Neural progenitor cell (in vitro differentiated cells): ENCODE measurements around the gene TSPEAR. TPM values are rescaled to one million over a fixed set of nuclear protein-coding genes. Genes with fewer than 3 reads are reported as not detected.
A peak's percentile ranks its signal among the peaks of the same experiment; 100 is the strongest.
"Not testable (repeated sequence)": the region's sequence is repeated elsewhere in the genome, so short reads cannot be mapped to it uniquely, and the experiment has no call there.

ENCODE experiments used
- DNase-seq: peaks from one replicate; pipeline ENCODE4 v3.0.0-alpha.2; 2016; ENCODE audit warnings: low spot score
- H2AFZ ChIP-seq: fragments of 200-600 bp; sonication (generic); replicated peaks from 2 replicates; pipeline ENCODE4 v1.6.1; 2016; ENCODE audit warnings: antibody characterized with exemption
- H3F3A ChIP-seq: fragments of 200-600 bp; sonication (generic); 2 replicates; pipeline ENCODE4 v1.6.1; 2016; ENCODE audit warnings: antibody characterized with exemption, low read depth
- H3K27ac ChIP-seq: fragments of 200-600 bp; sonication (generic); 2 replicates; pipeline ENCODE4 v1.5.1; 2016; ENCODE audit warnings: mild to moderate bottlenecking
- H3K27me3 ChIP-seq: fragments of 200-600 bp; sonication (generic); 2 replicates; pipeline ENCODE4 v1.6.1; 2016; ENCODE audit warnings: mild to moderate bottlenecking, moderate library complexity
- H3K36me3 ChIP-seq: fragments of 200-600 bp; sonication (generic); 2 replicates; pipeline ENCODE4 v1.5.1; 2016
- H3K4me1 ChIP-seq: fragments of 200-600 bp; sonication (generic); 2 replicates; pipeline ENCODE4 v1.6.1; 2016; ENCODE audit warnings: mixed run types
- H3K4me2 ChIP-seq: fragments of 200-600 bp; sonication (generic); 2 replicates; pipeline ENCODE4 v1.6.1; 2016
- H3K4me3 ChIP-seq: fragments of 200-600 bp; sonication (generic); 2 replicates; pipeline ENCODE4 v1.5.1; 2016
- H3K79me2 ChIP-seq: fragments of 200-600 bp; sonication (generic); 2 replicates; pipeline ENCODE4 v1.6.1; 2016; ENCODE audit warnings: low read depth
- H3K9ac ChIP-seq: fragments of 200-600 bp; sonication (generic); 2 replicates; pipeline ENCODE4 v1.6.1; 2016
- H3K9me3 ChIP-seq: fragments of 200-600 bp; sonication (generic); 2 replicates; pipeline ENCODE4 v1.5.1; 2016; ENCODE audit warnings: low read depth
- H4K20me1 ChIP-seq: fragments of 200-600 bp; sonication (generic); 2 replicates; pipeline ENCODE4 v1.6.1; 2016; ENCODE audit warnings: low read depth
- H3K27ac Mint-ChIP-seq: 3 replicates; pipeline ENCODE4 v1.8.0; 2021; ENCODE audit warnings: mixed read lengths
- H3K27me3 Mint-ChIP-seq: 2 replicates; pipeline ENCODE4 v1.8.0; 2022; ENCODE audit warnings: low read depth, mild to moderate bottlenecking, inconsistent platforms, moderate library complexity, mixed read lengths; ENCODE audit not compliant: insufficient read depth
- H3K36me3 Mint-ChIP-seq: 3 replicates; pipeline ENCODE4 v1.8.0; 2021; ENCODE audit warnings: mixed read lengths
- H3K4me1 Mint-ChIP-seq: 3 replicates; pipeline ENCODE4 v1.8.0; 2021; ENCODE audit warnings: mixed read lengths
- H3K4me3 Mint-ChIP-seq: 3 replicates; pipeline ENCODE4 v1.8.0; 2021; ENCODE audit warnings: mild to moderate bottlenecking, moderate library complexity, mixed read lengths
- H3K9me3 Mint-ChIP-seq: 3 replicates; pipeline ENCODE4 v1.8.0; 2020; ENCODE audit warnings: mixed read lengths
- EZH2 ChIP-seq: fragments of 200-600 bp; sonication (generic); IDR thresholded peaks from 2 replicates; pipeline ENCODE4 v1.6.1; 2017; ENCODE audit warnings: antibody characterized with exemption, mild to moderate bottlenecking, moderate library complexity
- EZH2phosphoT487 ChIP-seq: fragments of 200-600 bp; sonication (generic); IDR thresholded peaks from 2 replicates; pipeline ENCODE4 v1.6.1; 2017; ENCODE audit warnings: antibody characterized with exemption
- total RNA-seq: library from RNA; depleted of rRNA; stranded (reverse); fragments of >200 nt; gene quantifications from 2 replicates; pipeline ENCODE4 v1.2.3, GENCODE V29; 2015; ENCODE audit warnings: low replicate concordance
- TF ChIP-seq, protein P1 (sequence below): fragments of 200-600 bp; sonication (generic); IDR thresholded peaks from 2 replicates; pipeline ENCODE4 v1.5.1; 2017; ENCODE audit warnings: antibody characterized with exemption, mild to moderate bottlenecking

Gene TSPEAR
- total RNA-seq, 1 donor from 2014 or later: not detected

DNA sequence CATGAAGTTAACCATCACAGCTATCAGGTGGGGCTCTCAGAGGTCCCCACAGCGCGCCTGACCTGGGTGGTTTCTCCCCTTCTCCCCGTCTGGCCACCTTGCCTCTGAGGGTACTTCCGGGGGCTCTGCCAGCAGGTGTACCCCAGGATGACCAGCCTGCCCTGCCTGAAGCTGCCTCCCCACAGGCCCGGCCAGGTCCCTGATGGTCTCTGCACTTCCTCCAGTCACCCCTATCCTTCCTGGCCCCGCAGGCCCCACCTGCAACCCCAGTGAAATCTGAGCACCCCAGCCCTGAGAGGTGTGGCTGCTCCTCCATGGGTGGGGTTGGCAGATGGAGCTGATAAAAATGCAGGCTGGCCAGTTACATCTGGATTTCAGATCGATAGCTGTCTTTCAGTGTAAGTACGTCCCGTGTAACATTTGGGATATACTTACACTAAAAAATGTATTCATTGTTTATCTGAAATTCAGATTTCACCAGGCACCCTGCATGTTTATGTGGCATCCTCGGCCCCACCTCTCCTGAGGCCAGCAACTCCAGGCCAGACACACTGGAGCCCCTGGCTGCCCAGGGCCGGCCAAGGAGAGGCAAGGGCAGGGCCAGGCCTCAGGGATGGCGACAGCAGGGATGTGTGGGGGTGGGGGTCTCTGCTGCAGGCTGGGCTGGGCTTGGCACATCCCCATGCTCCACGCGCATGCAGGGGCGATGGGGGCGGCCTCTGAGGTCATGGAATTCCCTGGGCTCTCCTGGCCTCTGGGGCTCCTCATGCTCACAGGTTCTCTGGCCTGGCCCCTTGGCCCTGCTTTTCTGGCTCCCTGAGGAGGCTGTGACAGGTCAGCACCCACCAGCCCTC, 230.9 kb downstream of the TSPEAR start:
- no peak overlapping the region for H3K4me3 Mint-ChIP-seq
- no peak overlapping the region for H2AFZ ChIP-seq
- no peak overlapping the region for H3K27ac ChIP-seq
- no peaks in the 10 kb centered on the region for H3F3A ChIP-seq
- no peaks in the 10 kb centered on the region for H3K79me2 ChIP-seq
- peaks cover 3% of the 10 kb centered on the region for H3K9me3 Mint-ChIP-seq
- no peaks in the 10 kb centered on the region for H3K36me3 Mint-ChIP-seq
- no peaks in the 10 kb centered on the region for H3K27me3 ChIP-seq
- no peak for DNase-seq
- H3K4me1 ChIP-seq: no peaks in the 10 kb centered on the region
- peaks cover 6% of the 10 kb centered on the region for H3K27me3 Mint-ChIP-seq
- H3K4me3 ChIP-seq: no peak overlapping the region
- no peaks in the 10 kb centered on the region for H3K9me3 ChIP-seq
- no peaks in the 10 kb centered on the region for H4K20me1 ChIP-seq
- H3K4me1 Mint-ChIP-seq: peaks cover 4% of the 10 kb centered on the region
- no peak overlapping the region for H3K27ac Mint-ChIP-seq
- H3K9ac ChIP-seq: no peak overlapping the region
- H3K36me3 ChIP-seq: no peaks in the 10 kb centered on the region
- no peak overlapping the region for H3K4me2 ChIP-seq
- TF ChIP-seq, protein P1, sequence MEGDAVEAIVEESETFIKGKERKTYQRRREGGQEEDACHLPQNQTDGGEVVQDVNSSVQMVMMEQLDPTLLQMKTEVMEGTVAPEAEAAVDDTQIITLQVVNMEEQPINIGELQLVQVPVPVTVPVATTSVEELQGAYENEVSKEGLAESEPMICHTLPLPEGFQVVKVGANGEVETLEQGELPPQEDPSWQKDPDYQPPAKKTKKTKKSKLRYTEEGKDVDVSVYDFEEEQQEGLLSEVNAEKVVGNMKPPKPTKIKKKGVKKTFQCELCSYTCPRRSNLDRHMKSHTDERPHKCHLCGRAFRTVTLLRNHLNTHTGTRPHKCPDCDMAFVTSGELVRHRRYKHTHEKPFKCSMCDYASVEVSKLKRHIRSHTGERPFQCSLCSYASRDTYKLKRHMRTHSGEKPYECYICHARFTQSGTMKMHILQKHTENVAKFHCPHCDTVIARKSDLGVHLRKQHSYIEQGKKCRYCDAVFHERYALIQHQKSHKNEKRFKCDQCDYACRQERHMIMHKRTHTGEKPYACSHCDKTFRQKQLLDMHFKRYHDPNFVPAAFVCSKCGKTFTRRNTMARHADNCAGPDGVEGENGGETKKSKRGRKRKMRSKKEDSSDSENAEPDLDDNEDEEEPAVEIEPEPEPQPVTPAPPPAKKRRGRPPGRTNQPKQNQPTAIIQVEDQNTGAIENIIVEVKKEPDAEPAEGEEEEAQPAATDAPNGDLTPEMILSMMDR: no peak
- TF ChIP-seq EZH2phosphoT487: no peak
- TF ChIP-seq EZH2: no peak

DNA sequence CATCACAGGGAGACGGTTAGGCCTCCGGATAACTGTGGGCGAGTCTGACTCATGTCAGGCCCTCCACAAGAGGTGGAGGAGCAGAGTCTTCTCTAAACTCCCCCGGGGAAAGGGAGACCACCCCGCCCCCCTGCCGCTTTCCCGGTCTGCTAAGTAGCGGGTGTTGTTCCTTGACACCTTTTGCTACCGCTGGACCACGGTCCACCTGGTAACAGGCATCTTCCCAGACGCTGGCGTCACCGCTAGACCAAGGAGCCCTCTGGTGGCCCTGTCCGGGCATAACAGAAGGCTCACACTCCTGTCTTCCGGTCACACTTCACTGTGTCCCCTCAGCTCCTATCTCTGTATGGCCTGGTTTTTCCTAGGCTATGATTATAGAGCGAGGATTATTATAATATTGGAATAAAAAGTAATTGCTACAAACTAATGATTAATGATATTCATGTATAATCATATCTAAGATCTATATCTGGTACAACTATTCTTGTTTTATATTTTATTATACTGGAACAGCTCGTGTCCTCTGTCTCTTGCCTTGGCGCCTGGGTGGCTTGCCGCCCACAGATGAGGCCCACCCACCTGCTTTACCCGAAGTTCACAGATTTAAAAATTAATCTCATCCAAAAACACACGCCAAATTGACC, 231.7 kb downstream of the TSPEAR start:
- not testable (repeated sequence) for H3K27ac Mint-ChIP-seq, H3K27me3 Mint-ChIP-seq, H3F3A ChIP-seq, DNase-seq, H4K20me1 ChIP-seq, H3K79me2 ChIP-seq, H3K9me3 ChIP-seq, H3K4me3 ChIP-seq, H3K4me2 ChIP-seq, H3K4me1 ChIP-seq, H2AFZ ChIP-seq, H3K4me3 Mint-ChIP-seq, H3K27ac ChIP-seq, H3K9me3 Mint-ChIP-seq, H3K4me1 Mint-ChIP-seq, H3K36me3 Mint-ChIP-seq, H3K27me3 ChIP-seq, H3K9ac ChIP-seq, H3K36me3 ChIP-seq
- TF ChIP-seq, protein P1: peak; percentile 71

DNA sequence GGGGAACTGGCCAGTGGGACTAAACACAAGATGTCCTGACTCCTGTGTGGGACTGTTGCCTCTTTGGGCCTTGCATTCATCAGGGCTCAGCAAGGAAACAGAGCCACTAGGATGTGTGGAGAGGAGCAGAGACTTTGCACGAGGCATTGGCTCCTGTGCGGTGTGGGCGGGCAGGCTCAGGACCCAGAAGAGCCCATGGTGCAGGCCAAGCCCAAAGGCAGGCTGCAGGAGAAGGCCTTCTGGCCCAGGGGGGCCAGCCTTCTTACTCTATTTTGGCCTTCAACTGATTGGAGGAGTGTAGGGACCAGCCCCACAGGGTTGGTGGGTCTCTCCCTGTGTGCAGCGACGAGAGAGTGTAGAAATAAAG, 232.6 kb downstream of the TSPEAR start:
- Histone ChIP-seq H3K9me3 (no peaks in the 10 kb centered on the region), H2AFZ (no peak overlapping the region), H3K4me3 (no peak overlapping the region), H3K27me3 (no peaks in the 10 kb centered on the region), H4K20me1 (no peaks in the 10 kb centered on the region), H3K4me1 (no peaks in the 10 kb centered on the region), H3K27ac (no peak overlapping the region), H3K9ac (no peak overlapping the region), H3K79me2 (no peaks in the 10 kb centered on the region), H3K36me3 (no peaks in the 10 kb centered on the region), H3F3A (no peaks in the 10 kb centered on the region), H3K4me2 (no peak overlapping the region)
- TF ChIP-seq EZH2phosphoT487 (no peak), EZH2 (no peak)
- TF ChIP-seq, protein P1: no peak
- Mint-ChIP-seq H3K4me1 (no peaks in the 10 kb centered on the region), H3K36me3 (no peaks in the 10 kb centered on the region), H3K4me3 (no peak overlapping the region), H3K27me3 (peaks cover 6% of the 10 kb centered on the region), H3K9me3 (peaks cover 3% of the 10 kb centered on the region), H3K27ac (no peak overlapping the region)
- DNase-seq: no peak
